Measurements from ENCODE around the gene SLC9A9. TPM values are rescaled to one million over a fixed set of nuclear protein-coding genes. Genes with fewer than 3 reads are reported as not detected.
A peak's percentile ranks its signal among the peaks of the same experiment; 100 is the strongest.

Gene SLC9A9
- total RNA-seq, 1 experiment from 2014 or later = 1.5 TPM

DNA sequence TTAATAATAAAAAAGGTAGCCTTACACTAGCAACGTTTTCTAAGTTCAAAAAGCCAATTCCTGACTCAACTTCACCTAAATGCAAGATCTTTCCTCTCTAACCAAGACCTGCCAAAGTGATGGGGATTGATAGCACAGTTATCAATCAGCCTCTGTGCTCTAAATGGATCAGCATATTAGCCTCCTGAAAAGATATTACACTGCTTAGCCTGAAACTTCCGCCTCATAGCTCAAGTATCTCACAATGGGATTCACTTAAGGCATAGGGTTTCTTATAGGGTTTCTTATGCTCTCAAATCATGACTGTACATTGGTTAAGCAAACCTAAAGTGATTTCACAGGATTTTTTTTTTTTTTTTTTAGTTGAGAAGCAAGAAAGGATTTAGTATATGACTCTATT is 436 bp upstream of the SLC9A9 start:
- DNase-seq (ENCODE audit: low read depth) = no peak

GRCh38 chr3:143843587-143843986 is 4.7 kb downstream of the SLC9A9 start:
- no peak for DNase-seq (ENCODE audit: low read depth)

DNA sequence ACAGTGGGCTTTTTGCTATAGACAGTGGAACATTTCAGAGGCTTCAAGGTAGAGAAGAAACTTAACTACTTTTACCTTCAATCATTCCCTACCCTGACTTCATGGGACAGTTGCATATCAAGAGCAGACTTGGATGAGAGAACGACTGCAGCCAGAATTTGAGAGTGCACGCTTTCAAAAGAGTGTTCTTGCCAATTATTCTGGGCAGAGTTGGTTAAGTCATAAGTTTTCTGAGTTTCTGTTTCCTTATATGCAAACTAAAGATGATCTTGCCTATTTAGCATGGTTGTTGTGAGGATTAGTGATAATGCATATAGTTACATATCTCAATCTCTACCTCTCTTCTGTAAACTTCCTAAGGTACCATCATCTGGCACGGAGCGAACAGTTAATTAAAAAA is 7.6 kb downstream of the SLC9A9 start:
- no peak for DNase-seq (ENCODE audit: low read depth)

- DNase-seq (ENCODE audit: low read depth) = no peak
These were observed 8.3 kb downstream of the SLC9A9 start for GRCh38 chr3:143839980-143840379.

GRCh38 chr3:143837076-143837475 is 11.2 kb downstream of the SLC9A9 start:
- DNase-seq (ENCODE audit: low read depth) = no peak

GRCh38 chr3:143835312-143835711 is 13.0 kb downstream of the SLC9A9 start:
- no peak for DNase-seq (ENCODE audit: low read depth)

DNA sequence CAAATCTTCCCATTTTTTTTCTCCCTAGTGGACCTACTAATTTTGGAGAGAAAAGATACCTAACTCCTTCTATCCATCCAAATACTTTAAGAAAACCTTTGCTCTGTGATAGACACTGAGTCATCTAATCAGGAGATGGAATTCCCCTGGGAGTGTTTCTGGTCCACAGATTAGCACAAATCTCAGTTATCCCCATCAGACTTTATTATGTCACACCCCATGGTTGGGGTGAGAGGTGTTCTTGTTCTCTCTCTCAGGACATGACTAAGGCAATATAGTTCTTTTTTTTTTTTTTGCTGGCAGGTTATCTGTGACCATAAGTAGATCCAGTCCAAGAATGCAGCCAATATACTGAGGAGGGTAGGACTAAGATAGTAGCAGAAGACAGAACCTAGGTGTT is 15.8 kb downstream of the SLC9A9 start:
- DNase-seq (ENCODE audit: low read depth) = peak; percentile 18

DNA sequence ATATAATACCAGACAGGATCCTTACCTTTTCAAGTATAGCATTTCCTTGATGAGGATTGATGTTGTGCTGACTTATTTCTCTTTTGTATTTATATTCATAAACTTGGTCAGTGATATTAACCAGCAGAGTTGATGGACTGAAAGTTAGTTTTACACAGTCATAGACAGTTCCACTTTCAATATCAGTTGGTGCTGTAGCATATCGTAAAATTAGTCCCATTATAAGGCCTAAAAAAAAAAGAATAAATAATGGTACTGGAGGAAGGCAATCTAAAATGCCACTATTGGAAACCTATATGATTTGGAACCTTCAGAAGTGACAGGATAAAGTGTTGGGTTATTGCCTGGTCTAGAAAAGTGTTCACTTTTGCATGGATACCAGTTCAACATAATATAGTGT is 16.3 kb downstream of the SLC9A9 start:
- DNase-seq (ENCODE audit: low read depth) = no peak

- DNase-seq (ENCODE audit: low read depth) = peak; percentile 73
These were observed 17.1 kb downstream of the SLC9A9 start for GRCh38 chr3:143831208-143831607.

GRCh38 chr3:143830786-143831185 is 17.5 kb downstream of the SLC9A9 start:
- DNase-seq (ENCODE audit: low read depth) = no peak

- no peak for DNase-seq (ENCODE audit: low read depth)
These were observed 18.2 kb downstream of the SLC9A9 start for GRCh38 chr3:143830063-143830462.

- no peak for DNase-seq (ENCODE audit: low read depth)
These were observed 20.8 kb downstream of the SLC9A9 start for GRCh38 chr3:143827425-143827824.

DNA sequence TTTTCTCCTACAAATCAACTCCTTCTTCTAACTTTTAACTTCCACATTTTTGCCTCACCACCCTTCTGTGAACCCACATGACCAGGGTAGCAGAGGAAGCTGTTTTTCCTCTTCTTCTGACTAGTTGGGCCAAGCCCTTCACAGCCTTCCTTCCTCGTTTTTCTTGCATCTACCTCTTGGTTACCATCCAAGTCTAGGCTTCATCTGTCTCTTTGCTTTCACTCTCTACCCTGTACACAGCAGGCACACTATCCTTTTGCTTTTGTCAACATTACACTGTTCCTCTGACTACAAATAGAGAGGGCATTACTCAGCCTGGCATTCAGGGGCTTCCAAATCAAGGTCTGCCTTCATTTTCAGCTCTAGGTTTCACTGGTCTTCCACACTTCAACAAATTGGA is 22.0 kb downstream of the SLC9A9 start:
- peak; percentile 39 for DNase-seq (ENCODE audit: low read depth)

DNA sequence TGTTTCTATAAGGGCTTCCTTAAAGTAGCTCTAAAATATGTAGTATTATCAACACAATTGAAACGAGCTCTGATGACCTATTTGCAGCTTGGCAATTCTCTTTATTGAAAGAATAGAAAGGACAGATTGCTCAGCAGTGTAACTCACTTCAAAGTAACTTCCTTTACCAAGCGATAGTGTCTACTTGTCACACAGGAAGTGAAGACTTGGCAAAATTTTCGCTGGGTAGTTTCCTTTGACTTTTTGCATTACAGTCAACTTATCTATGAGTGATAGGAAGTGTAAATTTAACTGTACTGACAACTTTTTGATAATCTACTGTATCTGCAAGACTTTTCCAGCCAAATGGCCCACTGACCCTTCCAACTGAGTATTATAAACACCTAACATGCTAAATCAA is 22.8 kb downstream of the SLC9A9 start:
- DNase-seq (ENCODE audit: low read depth) = no peak

GRCh38 chr3:143824735-143825385 is 23.4 kb downstream of the SLC9A9 start:
- DNase-seq (ENCODE audit: low read depth) = no peak

GRCh38 chr3:143822798-143823197 is 25.5 kb downstream of the SLC9A9 start:
- DNase-seq (ENCODE audit: low read depth) = no peak

DNA sequence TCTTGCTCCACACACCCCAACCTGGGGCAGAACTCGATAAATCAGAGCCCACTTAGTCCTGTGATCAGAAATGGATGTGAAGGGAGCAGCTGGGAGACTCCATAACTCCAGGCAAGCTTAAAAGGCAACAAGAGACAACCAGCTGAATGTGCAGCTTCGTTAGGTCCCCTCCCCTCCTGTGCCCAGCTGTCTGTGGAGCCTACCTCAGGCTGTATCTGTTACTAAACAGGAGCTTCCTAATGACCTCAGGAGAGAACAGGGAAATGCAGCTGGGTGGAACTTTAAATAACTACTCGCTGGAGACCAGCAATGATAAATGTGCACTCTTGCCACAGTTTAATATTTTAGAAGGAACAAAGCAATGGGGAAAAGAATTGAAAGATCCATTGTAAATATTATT is 25.9 kb downstream of the SLC9A9 start:
- DNase-seq (ENCODE audit: low read depth) = no peak

GRCh38 chr3:143821862-143822261 is 26.4 kb downstream of the SLC9A9 start:
- no peak for DNase-seq (ENCODE audit: low read depth)

DNA sequence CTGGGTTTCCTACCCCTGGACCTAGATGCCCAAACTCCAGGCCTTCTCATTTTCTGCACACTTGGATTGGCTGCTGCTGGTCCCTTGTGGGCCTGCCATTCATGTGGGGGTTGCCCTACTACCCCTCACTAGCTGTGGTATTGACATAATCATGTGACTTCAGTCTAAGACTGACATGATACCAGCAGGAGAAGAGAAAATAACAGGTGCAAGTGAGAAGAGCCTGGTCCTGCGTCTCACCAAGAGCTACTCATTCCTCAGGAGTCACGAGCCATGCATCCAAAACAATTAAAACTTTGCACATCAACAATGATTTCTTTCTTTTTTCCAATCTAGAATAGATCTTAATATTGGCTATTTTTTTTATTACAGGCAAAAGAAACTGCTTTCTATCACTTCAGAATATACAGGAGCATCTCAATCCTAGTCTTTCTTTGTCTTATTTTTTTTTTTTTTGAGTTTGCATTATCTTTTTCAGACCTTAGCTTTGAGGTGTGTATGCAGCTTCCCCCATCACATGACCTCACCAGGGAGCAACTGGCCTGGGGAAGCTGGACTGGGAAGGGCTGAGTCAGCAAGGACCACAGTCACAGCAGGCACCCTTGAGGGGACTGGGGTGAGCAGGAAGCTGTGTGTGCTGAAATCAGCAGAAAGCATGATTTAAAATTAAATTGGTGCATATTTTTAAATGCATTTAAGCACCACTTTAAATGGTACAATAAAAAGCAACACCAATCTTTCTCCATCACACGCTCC is 27.6 kb downstream of the SLC9A9 start:
- peak; percentile 50 for DNase-seq (ENCODE audit: low read depth)

DNA sequence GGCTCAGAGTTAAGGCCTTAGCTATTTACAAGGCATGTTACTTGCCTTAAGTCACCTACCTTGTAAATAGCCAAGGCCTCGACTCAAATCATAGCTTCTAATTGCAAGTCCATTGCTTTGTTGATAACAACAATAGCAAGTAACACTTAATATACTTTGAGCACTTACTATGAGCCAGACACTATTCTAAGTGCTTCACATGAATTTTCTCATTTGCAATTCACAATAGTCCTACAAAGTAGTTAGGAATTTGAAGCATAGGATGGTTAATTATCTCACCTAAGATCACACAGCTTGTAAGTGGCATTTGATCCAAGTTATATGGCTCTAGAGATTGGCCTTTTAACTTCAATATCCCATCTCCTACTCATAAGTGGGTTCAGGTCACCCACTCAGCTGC is 28.4 kb downstream of the SLC9A9 start:
- no peak for DNase-seq (ENCODE audit: low read depth)

DNA sequence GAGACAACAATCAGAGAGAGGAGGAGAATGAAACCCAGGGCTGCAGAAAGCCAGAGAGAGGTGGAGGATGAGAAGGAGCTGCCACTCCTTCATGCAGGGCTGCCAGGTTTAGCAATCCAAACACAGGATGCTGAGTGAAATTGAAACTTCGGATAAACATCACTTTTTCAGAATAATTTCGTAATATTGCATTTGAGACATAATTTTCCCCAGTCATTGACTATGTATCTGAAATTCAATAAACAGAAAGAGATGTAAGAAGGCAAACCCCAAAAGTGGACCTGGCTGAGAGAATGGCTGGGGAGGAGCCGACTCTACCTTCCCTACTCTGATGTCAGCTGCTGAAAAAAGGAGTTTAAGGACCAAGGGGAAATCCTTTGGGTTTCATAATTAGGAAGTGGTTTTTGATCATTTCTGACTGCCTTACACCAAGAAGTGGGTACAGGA is 33.8 kb downstream of the SLC9A9 start:
- no peak for DNase-seq (ENCODE audit: low read depth)

DNA sequence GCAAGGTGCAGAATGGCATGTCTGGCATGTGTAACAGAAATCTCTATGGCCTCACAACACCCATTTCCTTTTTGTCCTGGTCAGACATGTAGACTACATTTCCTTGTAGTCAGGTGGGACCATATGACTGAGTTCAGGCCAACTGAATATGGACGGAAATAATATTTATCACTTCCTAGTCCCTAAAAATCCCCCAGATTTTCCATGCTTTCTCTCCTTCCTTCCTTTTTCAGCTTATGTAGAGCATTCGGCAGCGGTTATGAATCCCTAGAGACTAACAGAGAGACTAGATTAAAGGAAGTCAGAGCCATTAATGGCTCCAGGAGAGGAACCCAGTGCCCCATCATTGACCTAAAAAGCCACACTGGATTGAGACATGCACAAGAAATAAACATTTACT is 35.8 kb downstream of the SLC9A9 start:
- no peak for DNase-seq (ENCODE audit: low read depth)

- no peak for DNase-seq (ENCODE audit: low read depth)
These were observed 36.7 kb downstream of the SLC9A9 start for GRCh38 chr3:143811602-143812001.
